H9 (cell line): ENCODE results near the gene SLIT2. TPM values are rescaled to one million over a fixed set of nuclear protein-coding genes. Genes with fewer than 3 reads are reported as not detected.

ENCODE experiments used
- DNase-seq: peaks from one replicate; pipeline ENCODE4 v3.0.0-alpha.2; 2017
- H2AFZ ChIP-seq: one replicate; pipeline ENCODE4 v1.6.1; 2013; ENCODE audit warnings: mild to moderate bottlenecking, low read length, control low read depth, moderate library complexity
- H2AK5ac ChIP-seq: 2 replicates; pipeline ENCODE4 v1.6.1; 2013; ENCODE audit warnings: low read length, control low read depth, mixed read lengths; ENCODE audit not compliant: insufficient read length
- H2BK120ac ChIP-seq: one replicate; pipeline ENCODE4 v1.6.1; 2013; ENCODE audit warnings: low read depth, mild to moderate bottlenecking, low read length, control low read depth, inconsistent platforms; ENCODE audit not compliant: poor library complexity, severe bottlenecking
- H2BK12ac ChIP-seq: 2 replicates; pipeline ENCODE4 v1.6.1; 2013; ENCODE audit warnings: low read length, control low read depth, mixed read lengths, low read depth; ENCODE audit not compliant: insufficient read length
- H2BK15ac ChIP-seq: 2 replicates; pipeline ENCODE4 v1.6.1; 2013; ENCODE audit warnings: low read depth, low read length, control low read depth
- H2BK20ac ChIP-seq: one replicate; pipeline ENCODE4 v1.6.1; 2013; ENCODE audit warnings: low read depth, mild to moderate bottlenecking, low read length, control low read depth, inconsistent platforms; ENCODE audit not compliant: poor library complexity, severe bottlenecking
- H2BK5ac ChIP-seq: 2 replicates; pipeline ENCODE4 v1.6.1; 2013; ENCODE audit warnings: low read length, control low read depth, mixed read lengths; ENCODE audit not compliant: insufficient read length
- H3K14ac ChIP-seq: 2 replicates; pipeline ENCODE4 v1.6.1; 2013; ENCODE audit warnings: low read length, control low read depth; ENCODE audit not compliant: insufficient read depth
- H3K18ac ChIP-seq: 2 replicates; pipeline ENCODE4 v1.6.1; 2013; ENCODE audit warnings: low read depth, mild to moderate bottlenecking, mixed read lengths, low read length, control low read depth; ENCODE audit not compliant: insufficient read length
- H3K23ac ChIP-seq: 2 replicates; pipeline ENCODE4 v1.6.1; 2013; ENCODE audit warnings: low read length, control low read depth, mixed read lengths, low read depth; ENCODE audit not compliant: insufficient read length
- H3K23me2 ChIP-seq: 2 replicates; pipeline ENCODE4 v1.6.1; 2013; ENCODE audit warnings: low read depth, mild to moderate bottlenecking, mixed read lengths, low read length, control low read depth; ENCODE audit not compliant: insufficient read length, poor library complexity, severe bottlenecking
- H3K27ac ChIP-seq: 2 replicates; pipeline ENCODE4 v1.5.1; 2013; ENCODE audit warnings: low read length, control low read depth, mixed read lengths, low read depth; ENCODE audit not compliant: insufficient read length
- H3K27me3 ChIP-seq: 2 replicates; pipeline ENCODE4 v1.6.1; 2013; ENCODE audit warnings: low read length, control low read depth, inconsistent platforms; ENCODE audit not compliant: insufficient read depth
- H3K4ac ChIP-seq: 2 replicates; pipeline ENCODE4 v1.6.1; 2013; ENCODE audit warnings: low read depth, mild to moderate bottlenecking, control low read depth, inconsistent platforms, low read length, moderate library complexity
- H3K4me1 ChIP-seq: 2 replicates; pipeline ENCODE4 v1.6.1; 2013; ENCODE audit warnings: low read length, control low read depth, inconsistent platforms; ENCODE audit not compliant: insufficient read depth
- H3K4me2 ChIP-seq: 2 replicates; pipeline ENCODE4 v1.6.1; 2013; ENCODE audit warnings: low read length, control low read depth, mixed read lengths; ENCODE audit not compliant: insufficient read length, insufficient read depth
- H3K56ac ChIP-seq: 2 replicates; pipeline ENCODE4 v1.6.1; 2013; ENCODE audit warnings: low read depth, mild to moderate bottlenecking, mixed read lengths, low read length, control low read depth; ENCODE audit not compliant: insufficient read length
- H3K79me1 ChIP-seq: 2 replicates; pipeline ENCODE4 v1.6.1; 2013; ENCODE audit warnings: low read depth, mild to moderate bottlenecking, moderate library complexity, low read length, control low read depth, inconsistent platforms; ENCODE audit not compliant: insufficient read depth, poor library complexity, severe bottlenecking
- H3K79me2 ChIP-seq: 2 replicates; pipeline ENCODE4 v1.6.1; 2013; ENCODE audit warnings: low read length, control low read depth, inconsistent platforms; ENCODE audit not compliant: insufficient read depth
- H3K9ac ChIP-seq: 2 replicates; pipeline ENCODE4 v1.6.1; 2013; ENCODE audit warnings: low read length, control low read depth, mixed read lengths; ENCODE audit not compliant: insufficient read length; ENCODE audit errors: extremely low read depth
- H3K9me3 ChIP-seq: one replicate; pipeline ENCODE4 v1.6.1; 2013; ENCODE audit warnings: low read depth, low read length, inconsistent platforms; ENCODE audit not compliant: control insufficient read depth
- H3T11ph ChIP-seq: one replicate; pipeline ENCODE4 v1.6.1; 2013; ENCODE audit warnings: mild to moderate bottlenecking, low read length, control low read depth, inconsistent platforms
- H4K20me1 ChIP-seq: one replicate; pipeline ENCODE4 v1.6.1; 2013; ENCODE audit not compliant: control insufficient read depth, insufficient read length, insufficient read depth
- H4K5ac ChIP-seq: 2 replicates; pipeline ENCODE4 v1.6.1; 2013; ENCODE audit warnings: low read depth, mild to moderate bottlenecking, mixed read lengths, low read length, control low read depth; ENCODE audit not compliant: insufficient read length
- H4K8ac ChIP-seq: replicated peaks from 2 replicates; pipeline ENCODE4 v1.6.1; 2013; ENCODE audit warnings: low read length, control low read depth, mixed read lengths, low read depth; ENCODE audit not compliant: insufficient read length
- H4K91ac ChIP-seq: 2 replicates; pipeline ENCODE4 v1.6.1; 2013; ENCODE audit warnings: low read depth, mild to moderate bottlenecking, moderate library complexity, mixed read lengths, low read length, control low read depth; ENCODE audit not compliant: insufficient read length
- H3K27ac Mint-ChIP-seq, 3 experiments: 2 replicates in 2 of 3; 3 replicates in 1 of 3; pipeline ENCODE4 v1.8.0; 2020 to 2021; ENCODE audit warnings: mixed read lengths in 3 of 3, mild to moderate bottlenecking in 1 of 3, moderate library complexity in 1 of 3
- H3K27me3 Mint-ChIP-seq: 2 replicates; pipeline ENCODE4 v1.8.0; 2021; ENCODE audit warnings: low read depth, mild to moderate bottlenecking, moderate library complexity, mixed read lengths
- H3K36me3 Mint-ChIP-seq, 3 experiments: 2 replicates in 2 of 3; 3 replicates in 1 of 3; pipeline ENCODE4 v1.8.0; 2020 to 2021; ENCODE audit warnings: low read depth in 3 of 3, mixed read lengths in 3 of 3; ENCODE audit not compliant: insufficient read depth in 1 of 3
- H3K4me1 Mint-ChIP-seq, 2 experiments: 2 replicates each; pipeline ENCODE4 v1.8.0; 2020; ENCODE audit warnings: mixed read lengths in 2 of 2
- H3K4me3 Mint-ChIP-seq, 2 experiments: 2 replicates in 1 of 2; 3 replicates in 1 of 2; pipeline ENCODE4 v1.8.0; 2020 to 2021; ENCODE audit warnings: mild to moderate bottlenecking in 2 of 2, mixed read lengths in 2 of 2, moderate library complexity in 1 of 2
- H3K9me3 Mint-ChIP-seq, 2 experiments: 2 replicates in 1 of 2; 3 replicates in 1 of 2; pipeline ENCODE4 v1.8.0; 2020; ENCODE audit warnings: mild to moderate bottlenecking in 2 of 2, mixed read lengths in 2 of 2, moderate library complexity in 1 of 2
- CTCF ChIP-seq: fragments of 200-600 bp; sonication (generic); conservative IDR thresholded peaks from 3 replicates; pipeline ENCODE4 v1.8.0; 2021; ENCODE audit warnings: antibody characterized with exemption, mild to moderate bottlenecking
- WGBS: extraction: QIAGEN DNeasy Blood & Tissue Kit; methylation state at CpG from one replicate; pipeline ENCODE4 v1.1.7; 2013; ENCODE audit warnings: missing lambda C conversion rate, low lambda C conversion rate, mixed read lengths; ENCODE audit not compliant: insufficient read length; ENCODE audit errors: extremely low coverage; 5-methylcytosine and 5-hydroxymethylcytosine counted together
- total RNA-seq: library from RNA; stranded (reverse); gene quantifications from 2 replicates; pipeline ENCODE4 v1.2.1, GENCODE V29; 2021

Gene SLIT2
- total RNA-seq, 1 experiment from 2014 or later, result 1.3 TPM

- no peak overlapping the region for H3K9ac ChIP-seq
Measured at GRCh38 chr4:20289782-20290181, 38.1 kb downstream of the SLIT2 start.

More at GRCh38 chr4:20289782-20290181, 38.1 kb downstream of the SLIT2 start:
- no peaks in the 10 kb centered on the region for H3K23me2 ChIP-seq
- Mint-ChIP-seq H3K4me3 (no peak overlapping the region), H3K9me3 (no peaks in the 10 kb centered on the region), H3K27ac (no peak overlapping the region), H3K4me1 (peaks cover 12 to 16% of the 10 kb centered on the region in 2 experiments), H3K36me3 (no peaks in the 10 kb centered on the region; a peak in 1 of 7 replicates), H3K27me3 (no peaks in the 10 kb centered on the region)
- H3T11ph ChIP-seq, result no peak overlapping the region
- H2BK12ac ChIP-seq, result no peak overlapping the region
- no peak overlapping the region for H2BK15ac ChIP-seq
- TF ChIP-seq CTCF, result no peak
- no peak overlapping the region for H2BK20ac ChIP-seq
- no peak overlapping the region for H3K27ac ChIP-seq
- H3K14ac ChIP-seq, result no peak overlapping the region
- no peak overlapping the region for H2AK5ac ChIP-seq
- no peak overlapping the region for H2BK5ac ChIP-seq
- H3K56ac ChIP-seq, result no peak overlapping the region
- no CpG with 5 or more reads among the region's 3 CpGs for WGBS
- H3K4me1 ChIP-seq, result no peaks in the 10 kb centered on the region; the same call in 1 of the 2 replicates
- H3K4ac ChIP-seq, result no peak overlapping the region
- H3K79me2 ChIP-seq, result 0 out of 2 replicates have a peak, but pooled peaks cover 1% of the 10 kb centered on the region
- no peaks in the 10 kb centered on the region for H4K20me1 ChIP-seq
- H3K9me3 ChIP-seq, result no peaks in the 10 kb centered on the region
- no peak overlapping the region for H4K5ac ChIP-seq
- no peaks in the 10 kb centered on the region for H3K79me1 ChIP-seq
- H4K91ac ChIP-seq, result no peak overlapping the region
- no peak for DNase-seq
- no peaks in the 10 kb centered on the region for H3K27me3 ChIP-seq
- H3K18ac ChIP-seq, result no peak overlapping the region
- H4K8ac ChIP-seq, result no peak overlapping the region
- no peak overlapping the region for H2AFZ ChIP-seq
- H3K23ac ChIP-seq, result no peak overlapping the region
- H2BK120ac ChIP-seq, result no peak overlapping the region
- H3K4me2 ChIP-seq, result no peak overlapping the region
